VCaP (cell line): Measurements from ENCODE around the gene STARD13.

ENCODE experiments used
- H3K27ac ChIP-seq: fragments of 450-650 bp; 2 replicates; pipeline ENCODE4 v1.5.1; 2017
- TF ChIP-seq, protein P1 (sequence below): fragments of 450-650 bp; conservative IDR thresholded peaks from 2 replicates; pipeline ENCODE4 v1.5.1; 2017; ENCODE audit warnings: mild to moderate bottlenecking, moderate library complexity

Gene STARD13

GRCh38 chr13:33280923-33281322 is 4.6 kb downstream of the STARD13 start:
- H3K27ac ChIP-seq = no peak overlapping the region
- TF ChIP-seq, protein P1, sequence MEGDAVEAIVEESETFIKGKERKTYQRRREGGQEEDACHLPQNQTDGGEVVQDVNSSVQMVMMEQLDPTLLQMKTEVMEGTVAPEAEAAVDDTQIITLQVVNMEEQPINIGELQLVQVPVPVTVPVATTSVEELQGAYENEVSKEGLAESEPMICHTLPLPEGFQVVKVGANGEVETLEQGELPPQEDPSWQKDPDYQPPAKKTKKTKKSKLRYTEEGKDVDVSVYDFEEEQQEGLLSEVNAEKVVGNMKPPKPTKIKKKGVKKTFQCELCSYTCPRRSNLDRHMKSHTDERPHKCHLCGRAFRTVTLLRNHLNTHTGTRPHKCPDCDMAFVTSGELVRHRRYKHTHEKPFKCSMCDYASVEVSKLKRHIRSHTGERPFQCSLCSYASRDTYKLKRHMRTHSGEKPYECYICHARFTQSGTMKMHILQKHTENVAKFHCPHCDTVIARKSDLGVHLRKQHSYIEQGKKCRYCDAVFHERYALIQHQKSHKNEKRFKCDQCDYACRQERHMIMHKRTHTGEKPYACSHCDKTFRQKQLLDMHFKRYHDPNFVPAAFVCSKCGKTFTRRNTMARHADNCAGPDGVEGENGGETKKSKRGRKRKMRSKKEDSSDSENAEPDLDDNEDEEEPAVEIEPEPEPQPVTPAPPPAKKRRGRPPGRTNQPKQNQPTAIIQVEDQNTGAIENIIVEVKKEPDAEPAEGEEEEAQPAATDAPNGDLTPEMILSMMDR = no peak

DNA sequence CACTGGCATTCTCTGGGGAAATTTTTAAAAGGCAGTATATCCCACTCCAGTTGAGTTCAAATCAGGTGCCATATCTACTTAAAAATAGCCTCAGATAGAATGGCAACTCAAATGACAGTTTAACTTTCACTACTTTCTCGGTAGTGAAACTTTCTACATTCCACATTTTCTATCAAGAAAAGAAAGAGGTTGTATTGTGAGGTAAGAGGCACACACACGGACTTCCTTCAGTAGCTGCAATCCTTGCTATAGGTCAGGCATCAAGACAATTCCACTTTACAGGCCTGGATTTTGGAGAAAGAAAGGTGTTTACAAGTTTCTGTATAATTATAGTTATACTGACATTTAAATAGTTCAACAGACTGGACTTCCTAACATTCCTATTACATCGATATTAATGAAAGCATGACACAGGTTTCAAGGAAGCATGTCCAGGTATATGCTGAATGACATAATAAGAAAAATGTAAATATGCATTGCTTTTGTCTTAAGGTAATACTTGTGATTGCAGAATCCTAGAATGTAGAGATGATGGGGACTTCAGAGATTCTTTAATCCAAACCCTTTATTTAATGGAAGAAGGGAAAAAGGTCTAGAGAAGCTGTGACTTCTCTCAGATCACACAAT is 5.2 kb downstream of the STARD13 start:
- no peak overlapping the region for H3K27ac ChIP-seq
- TF ChIP-seq, protein P1 = no peak

- TF ChIP-seq, protein P1 = no peak
- no peak overlapping the region for H3K27ac ChIP-seq
Observed at GRCh38 chr13:33279414-33280278, 5.9 kb downstream of the STARD13 start.

GRCh38 chr13:33278913-33279312 is 6.6 kb downstream of the STARD13 start:
- TF ChIP-seq, protein P1 = no peak
- no peak overlapping the region for H3K27ac ChIP-seq

DNA sequence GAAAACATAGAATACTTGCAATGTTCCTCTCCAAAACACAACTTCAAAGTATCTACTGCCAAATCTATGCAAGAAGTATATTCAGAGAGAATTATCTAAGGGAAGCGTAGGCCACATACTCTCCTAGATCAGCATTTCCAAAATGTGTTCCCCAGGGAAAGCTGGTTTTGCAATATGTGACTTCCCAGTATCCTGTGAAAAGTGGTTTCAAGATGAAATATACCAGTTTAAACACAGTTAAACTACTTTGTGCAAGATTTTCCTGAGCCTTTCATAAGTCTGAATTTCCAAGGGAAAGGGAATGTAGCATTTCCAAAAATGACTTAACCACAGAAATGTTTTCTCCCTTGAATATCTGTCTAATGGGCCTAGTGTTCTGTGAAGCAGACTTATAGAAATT is 7.6 kb downstream of the STARD13 start:
- TF ChIP-seq, protein P1 = no peak

GRCh38 chr13:33277037-33277740 is 8.4 kb downstream of the STARD13 start:
- H3K27ac ChIP-seq = no peak overlapping the region
- TF ChIP-seq, protein P1 = no peak

More for the DNA sequence above, 7.6 kb downstream of the STARD13 start:
- H3K27ac ChIP-seq = no peak overlapping the region

DNA sequence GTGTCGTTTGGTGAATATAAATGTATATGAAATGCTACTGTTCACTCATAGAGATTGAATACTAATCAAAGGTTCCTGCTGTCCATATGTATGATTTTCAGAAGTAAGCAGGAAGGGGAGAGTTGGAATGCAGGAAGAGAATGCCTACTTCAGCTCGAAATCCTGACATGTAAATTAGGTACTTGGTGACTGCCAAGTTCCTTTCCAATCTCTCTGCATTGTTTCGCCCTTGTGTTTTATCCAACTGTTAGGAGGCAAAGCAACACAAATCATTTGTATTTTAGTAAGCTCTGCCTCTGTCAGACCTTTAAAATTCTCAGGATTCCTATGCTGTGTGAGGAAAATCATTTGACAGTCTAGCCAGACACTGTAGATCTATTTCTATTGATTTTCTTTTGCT is 9.0 kb downstream of the STARD13 start:
- no peak overlapping the region for H3K27ac ChIP-seq
- TF ChIP-seq, protein P1 = no peak
